Stimulated activated CD8-positive, alpha-beta memory T cell treated with anti-CD3 and anti-CD28 coated beads, Interleukin-12 subunit alpha, Interleukin-12 subunit beta, amount 100 ng/mL, for 4 hours (primary cell): Measurements from ENCODE around the gene RPL38.

Source experiments
- DNase-seq: peaks from one replicate; pipeline ENCODE4 v3.0.0-alpha.2; 2020; ENCODE audit warnings: low read depth

Gene RPL38

GRCh38 chr17:74224959-74225725 is 21.7 kb downstream of the RPL38 start:
- DNase-seq: no peak

GRCh38 chr17:74226252-74226651 is 22.8 kb downstream of the RPL38 start:
- no peak for DNase-seq

- DNase-seq: no peak
Measured at GRCh38 chr17:74227271-74228080, 24.0 kb downstream of the RPL38 start.

GRCh38 chr17:74228306-74228978 is 25.0 kb downstream of the RPL38 start:
- DNase-seq: no peak

GRCh38 chr17:74230896-74231295 is 27.4 kb downstream of the RPL38 start:
- no peak for DNase-seq

GRCh38 chr17:74231928-74232907 is 28.7 kb downstream of the RPL38 start:
- DNase-seq: no peak

- no peak for DNase-seq
Measured at GRCh38 chr17:74233937-74234336, 30.5 kb downstream of the RPL38 start.

- DNase-seq: no peak
Measured at GRCh38 chr17:74234486-74234885, 31.0 kb downstream of the RPL38 start.

- DNase-seq: no peak
Measured at GRCh38 chr17:74235040-74235581, 31.6 kb downstream of the RPL38 start.

GRCh38 chr17:74235911-74236371 is 32.5 kb downstream of the RPL38 start:
- no peak for DNase-seq

- no peak for DNase-seq
Measured at GRCh38 chr17:74237321-74237720, 33.8 kb downstream of the RPL38 start.

GRCh38 chr17:74239172-74239571 is 35.7 kb downstream of the RPL38 start:
- no peak for DNase-seq

GRCh38 chr17:74240618-74241205 is 37.2 kb downstream of the RPL38 start:
- no peak for DNase-seq

- no peak for DNase-seq
Measured at GRCh38 chr17:74241431-74241830, 38.0 kb downstream of the RPL38 start.

GRCh38 chr17:74241847-74242246 is 38.4 kb downstream of the RPL38 start:
- no peak for DNase-seq

- no peak for DNase-seq
Measured at GRCh38 chr17:74243013-74243755, 39.7 kb downstream of the RPL38 start.

GRCh38 chr17:74244128-74244527 is 40.6 kb downstream of the RPL38 start:
- no peak for DNase-seq

GRCh38 chr17:74244548-74244947 is 41.1 kb downstream of the RPL38 start:
- DNase-seq: no peak

GRCh38 chr17:74245145-74245831 is 41.8 kb downstream of the RPL38 start:
- no peak for DNase-seq
